Measurements from ENCODE around the gene AP1S1.

The AP1S1 gene

GRCh38 chr7:101174322-101174854 is 20.1 kb downstream of the AP1S1 start:
- Histone ChIP-seq H3K4me2 (ENCODE audit: low read depth, low read length) (no peak overlapping the region), H2AFZ (ENCODE audit: low read length) (no peak overlapping the region)
- no peak for TF ChIP-seq EZH2phosphoT487 (IDR thresholded peaks at IDR 0.05; ENCODE audit: low read length)
- no peak for TF ChIP-seq CTCF (IDR thresholded peaks at IDR 0.05; ENCODE audit: low read length)

GRCh38 chr7:101175664-101176063 is 21.4 kb downstream of the AP1S1 start:
- H4K20me1 ChIP-seq (ENCODE audit: insufficient read depth, low read length) = no peaks in the 10 kb centered on the region
- TF ChIP-seq CTCF (IDR thresholded peaks at IDR 0.05; ENCODE audit: low read length) = no peak
- no peak for TF ChIP-seq EZH2 (optimal IDR thresholded peaks at IDR 0.05; ENCODE audit: low read depth, low read length)
- TF ChIP-seq EZH2phosphoT487 (IDR thresholded peaks at IDR 0.05; ENCODE audit: low read length) = no peak
- H3K9me3 ChIP-seq (replicated peaks; ENCODE audit: insufficient read depth, low read length) = no peaks in the 10 kb centered on the region
- H3K27ac ChIP-seq (ENCODE audit: low read length) = no peak overlapping the region
- no peaks in the 10 kb centered on the region for H3K36me3 ChIP-seq (replicated peaks; ENCODE audit: insufficient read depth, low read length)
- no peaks in the 10 kb centered on the region for H3F3A ChIP-seq (ENCODE audit: insufficient read depth, low read length)
- no peak for DNase-seq
- H3K9me2 ChIP-seq (replicated peaks; ENCODE audit: insufficient read depth, low read length) = no peaks in the 10 kb centered on the region
- no peaks in the 10 kb centered on the region for H3K79me2 ChIP-seq (ENCODE audit: low read length)
- H3K9ac ChIP-seq (ENCODE audit: low read length) = no peak overlapping the region
- H3K4me3 ChIP-seq (ENCODE audit: low read length) = no peak overlapping the region
- H2AFZ ChIP-seq (ENCODE audit: low read length) = no peak overlapping the region
- H3K4me2 ChIP-seq (ENCODE audit: low read depth, low read length) = no peak overlapping the region
- H3K27me3 ChIP-seq (replicated peaks; ENCODE audit: insufficient read depth, low read length) = peaks cover 96% of the 10 kb centered on the region
- 0 out of 2 replicates have a peak, but pooled peaks cover 3% of the 10 kb centered on the region for H3K4me1 ChIP-seq (ENCODE audit: low read length)

More at GRCh38 chr7:101174322-101174854, 20.1 kb downstream of the AP1S1 start:
- Histone ChIP-seq H3K27me3 (replicated peaks; ENCODE audit: insufficient read depth, low read length) (peaks cover 95% of the 10 kb centered on the region), H3K9me2 (replicated peaks; ENCODE audit: insufficient read depth, low read length) (no peaks in the 10 kb centered on the region), H3K9ac (ENCODE audit: low read length) (no peak overlapping the region), H3K79me2 (ENCODE audit: low read length) (no peaks in the 10 kb centered on the region), H3K4me1 (ENCODE audit: low read length) (0 out of 2 replicates have a peak, but pooled peaks cover 3% of the 10 kb centered on the region), H3K36me3 (replicated peaks; ENCODE audit: insufficient read depth, low read length) (no peaks in the 10 kb centered on the region), H3K27ac (ENCODE audit: low read length) (no peak overlapping the region), H3K4me3 (ENCODE audit: low read length) (no peak overlapping the region), H4K20me1 (ENCODE audit: insufficient read depth, low read length) (no peaks in the 10 kb centered on the region), H3F3A (ENCODE audit: insufficient read depth, low read length) (no peaks in the 10 kb centered on the region), H3K9me3 (replicated peaks; ENCODE audit: insufficient read depth, low read length) (no peaks in the 10 kb centered on the region)
- DNase-seq = no peak

GRCh38 chr7:101177644-101178043 is 23.4 kb downstream of the AP1S1 start:
- Histone ChIP-seq H3K36me3 (replicated peaks; ENCODE audit: insufficient read depth, low read length) (no peaks in the 10 kb centered on the region), H3K4me3 (ENCODE audit: low read length) (no peak overlapping the region), H3K4me1 (ENCODE audit: low read length) (0 out of 2 replicates have a peak, but pooled peaks cover 4% of the 10 kb centered on the region), H3K79me2 (ENCODE audit: low read length) (no peaks in the 10 kb centered on the region), H4K20me1 (ENCODE audit: insufficient read depth, low read length) (no peaks in the 10 kb centered on the region), H3K9ac (ENCODE audit: low read length) (no peak overlapping the region), H3K9me3 (replicated peaks; ENCODE audit: insufficient read depth, low read length) (no peaks in the 10 kb centered on the region), H3K9me2 (replicated peaks; ENCODE audit: insufficient read depth, low read length) (no peaks in the 10 kb centered on the region), H3K27ac (ENCODE audit: low read length) (no peak overlapping the region), H3K4me2 (ENCODE audit: low read depth, low read length) (no peak overlapping the region), H3F3A (ENCODE audit: insufficient read depth, low read length) (no peaks in the 10 kb centered on the region), H2AFZ (ENCODE audit: low read length) (no peak overlapping the region), H3K27me3 (replicated peaks; ENCODE audit: insufficient read depth, low read length) (peaks cover 88% of the 10 kb centered on the region)
- TF ChIP-seq EZH2phosphoT487 (IDR thresholded peaks at IDR 0.05; ENCODE audit: low read length) = no peak
- TF ChIP-seq CTCF (IDR thresholded peaks at IDR 0.05; ENCODE audit: low read length) = no peak
- no peak for TF ChIP-seq EZH2 (optimal IDR thresholded peaks at IDR 0.05; ENCODE audit: low read depth, low read length)
- DNase-seq = no peak
